ENCODE results near the gene SEC14L5.

DNA sequence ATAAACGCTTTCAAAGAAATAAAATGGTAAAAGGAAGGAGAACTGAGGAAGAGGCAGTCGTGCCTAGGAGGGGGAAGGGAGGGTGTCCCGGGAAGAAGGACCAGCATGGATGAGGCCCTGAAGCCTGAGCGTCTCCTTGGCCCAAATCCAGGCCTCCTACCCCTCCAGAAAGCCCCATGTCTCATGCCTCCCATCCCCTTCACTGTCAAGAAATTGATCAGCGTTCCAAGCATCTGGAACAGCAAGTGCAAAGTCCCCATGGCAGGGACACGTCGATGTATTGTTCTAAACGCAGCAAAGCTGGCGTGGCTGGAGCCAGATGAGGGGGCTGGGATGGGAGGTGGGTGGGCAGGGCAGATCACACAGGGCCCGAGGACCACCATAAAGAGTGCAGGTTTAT lies 22.6 kb downstream of the SEC14L5 start:
- TF ChIP-seq, protein P1, sequence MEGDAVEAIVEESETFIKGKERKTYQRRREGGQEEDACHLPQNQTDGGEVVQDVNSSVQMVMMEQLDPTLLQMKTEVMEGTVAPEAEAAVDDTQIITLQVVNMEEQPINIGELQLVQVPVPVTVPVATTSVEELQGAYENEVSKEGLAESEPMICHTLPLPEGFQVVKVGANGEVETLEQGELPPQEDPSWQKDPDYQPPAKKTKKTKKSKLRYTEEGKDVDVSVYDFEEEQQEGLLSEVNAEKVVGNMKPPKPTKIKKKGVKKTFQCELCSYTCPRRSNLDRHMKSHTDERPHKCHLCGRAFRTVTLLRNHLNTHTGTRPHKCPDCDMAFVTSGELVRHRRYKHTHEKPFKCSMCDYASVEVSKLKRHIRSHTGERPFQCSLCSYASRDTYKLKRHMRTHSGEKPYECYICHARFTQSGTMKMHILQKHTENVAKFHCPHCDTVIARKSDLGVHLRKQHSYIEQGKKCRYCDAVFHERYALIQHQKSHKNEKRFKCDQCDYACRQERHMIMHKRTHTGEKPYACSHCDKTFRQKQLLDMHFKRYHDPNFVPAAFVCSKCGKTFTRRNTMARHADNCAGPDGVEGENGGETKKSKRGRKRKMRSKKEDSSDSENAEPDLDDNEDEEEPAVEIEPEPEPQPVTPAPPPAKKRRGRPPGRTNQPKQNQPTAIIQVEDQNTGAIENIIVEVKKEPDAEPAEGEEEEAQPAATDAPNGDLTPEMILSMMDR (IDR thresholded peaks at IDR 0.05), result no peak
- TF ChIP-seq POLR2A (IDR thresholded peaks at IDR 0.05) (no peak), POLR2AphosphoS5 (IDR thresholded peaks at IDR 0.05) (no peak)

All from suprapubic skin (tissue), 4 donors.